PFSK-1 (cell line): ENCODE data around the gene B3GALT4.

Experiments
- FOXP2 ChIP-seq: optimal IDR thresholded peaks from 2 replicates; pipeline ENCODE3; 2011; ENCODE audit warnings: borderline replicate concordance, control low read depth, inconsistent platforms; ENCODE audit not compliant: insufficient read depth; ENCODE audit errors: extremely low read length, extremely low read depth
- POLR2AphosphoS5 ChIP-seq: IDR thresholded peaks from 2 replicates; pipeline ENCODE4 v1.6.1; 2012; ENCODE audit warnings: low read depth, mild to moderate bottlenecking, control low read depth, low read length, moderate library complexity
- REST ChIP-seq, 2 experiments: IDR thresholded peaks; 2 replicates each; pipeline versions ENCODE4 v1.6.1 to v1.8.0; 2011 to 2012; ENCODE audit warnings: low read depth in 2 of 2, low read length in 2 of 2, control low read depth in 1 of 2, inconsistent platforms in 1 of 2, mild to moderate bottlenecking in 1 of 2, moderate library complexity in 1 of 2; ENCODE audit not compliant: insufficient read depth in 1 of 2
- SIN3A ChIP-seq: IDR thresholded peaks from 2 replicates; pipeline ENCODE4 v1.6.1; 2012; ENCODE audit warnings: mild to moderate bottlenecking, low read length, moderate library complexity, borderline replicate concordance; ENCODE audit not compliant: insufficient read depth
- TAF1 ChIP-seq: IDR thresholded peaks from 2 replicates; pipeline ENCODE4 v1.6.1; 2012; ENCODE audit warnings: low read length, control low read depth, borderline replicate concordance; ENCODE audit not compliant: insufficient read depth

Gene B3GALT4

GRCh38 chr6:33290459-33290858 is 13.5 kb downstream of the B3GALT4 start:
- TF ChIP-seq REST (IDR thresholded peaks at IDR 0.05; ENCODE audit: insufficient read depth in 1 of 2, low read depth in 2 of 2, low read length in 2 of 2) (no peak), SIN3A (no peak), POLR2AphosphoS5 (peak; percentile 50; the same call in 1 of the 2 replicates), FOXP2 (no peak)

- TF ChIP-seq TAF1 (no peak), REST (IDR thresholded peaks at IDR 0.05; ENCODE audit: insufficient read depth in 1 of 2, low read depth in 2 of 2, low read length in 2 of 2) (no peak), SIN3A (no peak), POLR2AphosphoS5 (peak; percentile 51), FOXP2 (no peak)
These were observed 16.2 kb downstream of the B3GALT4 start for GRCh38 chr6:33292996-33293682.

- TF ChIP-seq REST (IDR thresholded peaks at IDR 0.05; ENCODE audit: insufficient read depth in 1 of 2, low read depth in 2 of 2, low read length in 2 of 2) (no peak), SIN3A (no peak), FOXP2 (no peak), TAF1 (no peak), POLR2AphosphoS5 (no peak)
These were observed 17.3 kb downstream of the B3GALT4 start for GRCh38 chr6:33294086-33294823.

DNA sequence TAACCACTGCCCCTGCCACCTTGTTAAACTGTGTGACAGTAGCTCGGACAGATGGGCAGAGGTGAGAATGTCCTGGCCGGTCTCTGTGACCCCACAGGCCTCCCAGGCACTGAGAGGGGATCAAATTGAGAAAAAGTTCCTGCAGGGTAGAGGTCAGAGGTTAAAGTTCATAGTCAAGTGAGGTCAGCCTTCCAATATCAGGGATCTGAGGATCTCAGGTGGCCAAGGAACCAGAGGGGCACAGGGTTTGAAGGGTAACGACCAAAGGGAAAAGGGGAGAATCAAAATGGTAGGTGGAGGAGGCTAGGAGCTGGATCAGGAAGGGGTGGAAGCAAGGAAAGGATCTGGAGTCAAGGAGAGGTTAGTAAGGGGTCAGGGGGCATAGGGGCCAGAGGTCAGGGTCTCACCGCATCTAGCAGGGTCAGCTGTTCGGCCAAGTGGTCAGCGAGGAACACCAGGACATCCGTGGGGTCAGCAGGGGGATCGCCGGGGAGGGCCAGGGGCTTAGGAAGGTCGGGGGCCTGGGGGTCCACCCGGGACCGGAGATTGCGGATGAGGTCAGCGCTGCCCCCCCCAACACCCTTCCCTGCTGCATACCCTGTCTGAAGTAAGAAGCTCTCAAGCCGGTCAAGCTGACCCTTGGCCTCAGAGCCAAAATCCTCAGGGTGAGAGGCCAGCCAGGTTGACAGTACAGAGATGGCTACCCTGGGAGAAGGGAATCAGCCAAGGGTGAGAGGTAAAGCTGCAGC is 18.9 kb downstream of the B3GALT4 start:
- TF ChIP-seq FOXP2 (no peak), REST (IDR thresholded peaks at IDR 0.05; ENCODE audit: insufficient read depth in 1 of 2, low read depth in 2 of 2, low read length in 2 of 2) (no peak), TAF1 (no peak), POLR2AphosphoS5 (no peak), SIN3A (no peak)
